ENCODE measurements around the gene SNRNP40. TPM values are rescaled to one million over a fixed set of nuclear protein-coding genes. Genes with fewer than 3 reads are reported as not detected.

The SNRNP40 gene
- total and polyA plus RNA-seq, 2 donors (not counting 3 experiments of a cell fraction or from before 2014, with no cell fraction given): 66.3 to 78.1 TPM

DNA sequence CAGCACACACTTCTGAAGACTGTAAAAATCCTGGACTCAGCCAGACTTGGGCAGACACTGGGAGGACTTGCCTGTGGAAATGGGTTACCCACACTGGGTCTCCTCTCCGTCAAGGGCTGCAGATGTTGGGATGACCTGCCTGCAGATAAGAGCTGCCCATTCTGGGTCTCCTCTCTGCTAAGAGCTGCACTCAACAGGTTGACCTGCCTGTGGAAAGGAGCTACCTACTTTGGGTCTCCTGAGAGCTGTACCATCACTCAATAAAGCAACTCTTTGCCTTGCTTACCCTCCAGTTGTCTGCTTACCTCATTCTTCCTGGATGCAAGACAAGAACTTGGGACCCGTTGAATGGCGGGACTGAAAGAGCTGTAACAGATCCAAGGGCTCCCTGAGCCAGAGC lies 28.4 kb upstream of the SNRNP40 start:
- no TSS peak for BruUV-seq (replicated peaks)
- DNase-seq (ENCODE audit: low read depth, low spot score): no peak
- H3K4me1 ChIP-seq (ENCODE audit: control insufficient read depth, extremely low read depth, insufficient read depth, low read length): no peaks in the 10 kb centered on the region
- intact Hi-C loops (cut with micrococcal nuclease): no loop called here
- dilution Hi-C loops (cut with MboI; ENCODE audit: extremely low pct_ligation_motif_present, low sequenced_read_pairs): no loop called here
- no peak overlapping the region for H3K4me2 ChIP-seq (ENCODE audit: insufficient read depth, low read length)
- no peak overlapping the region for H3K9ac ChIP-seq (replicated peaks; ENCODE audit: extremely low read depth, insufficient read depth, low read length)
- no peaks in the 10 kb centered on the region for H3K79me2 ChIP-seq (ENCODE audit: control insufficient read depth, insufficient read depth, low read length)
- CTCF ChIA-PET: no interaction called here
- peaks cover 0 to 5% of the 10 kb centered on the region in 2 experiments for H3K36me3 ChIP-seq (ENCODE audit: control insufficient read depth in 2 of 2, extremely low read depth in 1 of 2, insufficient read depth in 2 of 2, low read length in 2 of 2)
- FAIRE-seq: no peak
- H3K4me3 ChIP-seq (replicated peaks in 1 of 3; ENCODE audit: insufficient read depth in 1 of 3, low read depth in 1 of 3, low read length in 3 of 3): no peak overlapping the region
- H3K27me3 ChIP-seq (ENCODE audit: control insufficient read depth in 2 of 2, insufficient read depth in 2 of 2, low read length in 2 of 2): no peaks in the 10 kb centered on the region
- no peak overlapping the region for H3K27ac ChIP-seq (ENCODE audit: insufficient read depth, low read depth, low read length)
- H4K20me1 ChIP-seq (replicated peaks; ENCODE audit: control insufficient read depth, extremely low read depth, insufficient read depth, low read length): no peaks in the 10 kb centered on the region
- TF ChIP-seq GATA2 (IDR thresholded peaks at IDR 0.05; ENCODE audit: insufficient read depth, insufficient read length, low read depth, low read length) (no peak), FOS (IDR thresholded peaks at IDR 0.05; ENCODE audit: borderline replicate concordance, insufficient read depth, low read length) (no peak), EZH2 (IDR thresholded peaks at IDR 0.05; ENCODE audit: borderline replicate concordance, low read depth, low read length, severe bottlenecking) (no peak)
- H2AFZ ChIP-seq (ENCODE audit: low read depth, low read length): no peak overlapping the region
- POLR2A ChIA-PET: no interaction called here
- H3K9me1 ChIP-seq (replicated peaks; ENCODE audit: control insufficient read depth, extremely low read depth, insufficient read depth, low read length): no peaks in the 10 kb centered on the region
- no peaks in the 10 kb centered on the region for H3K9me3 ChIP-seq (replicated peaks; ENCODE audit: control insufficient read depth, insufficient read depth, low read length)

DNA sequence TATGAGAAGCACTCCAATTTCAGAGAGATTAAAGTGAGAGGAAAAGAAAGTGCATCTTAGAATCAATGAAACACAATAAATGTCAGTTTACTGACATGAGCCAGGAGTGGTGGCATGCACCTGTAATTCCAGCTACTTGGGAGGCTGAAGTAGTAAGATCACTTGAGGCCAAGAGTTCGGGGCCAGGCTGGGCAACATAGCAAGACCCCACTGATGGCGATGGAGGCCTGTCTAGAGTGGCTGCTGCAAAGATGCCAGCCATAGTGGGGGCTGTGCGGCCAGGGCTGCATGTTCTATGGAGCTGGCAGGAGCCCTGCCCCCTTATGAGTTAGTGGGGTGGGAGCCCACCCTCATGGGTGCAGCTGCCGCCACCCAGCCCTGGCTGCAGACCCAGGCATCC lies 27.5 kb upstream of the SNRNP40 start:
- no TSS peak for BruUV-seq (replicated peaks)
- Histone ChIP-seq H4K20me1 (replicated peaks; ENCODE audit: control insufficient read depth, extremely low read depth, insufficient read depth, low read length) (no peaks in the 10 kb centered on the region), H3K79me2 (ENCODE audit: control insufficient read depth, insufficient read depth, low read length) (no peaks in the 10 kb centered on the region), H3K9ac (replicated peaks; ENCODE audit: extremely low read depth, insufficient read depth, low read length) (no peak overlapping the region), H3K36me3 (ENCODE audit: control insufficient read depth in 2 of 2, extremely low read depth in 1 of 2, insufficient read depth in 2 of 2, low read length in 2 of 2) (peaks cover 0 to 5% of the 10 kb centered on the region in 2 experiments), H2AFZ (ENCODE audit: low read depth, low read length) (no peak overlapping the region), H3K4me3 (replicated peaks in 1 of 3; ENCODE audit: insufficient read depth in 1 of 3, low read depth in 1 of 3, low read length in 3 of 3) (no peak overlapping the region), H3K4me1 (ENCODE audit: control insufficient read depth, extremely low read depth, insufficient read depth, low read length) (no peaks in the 10 kb centered on the region), H3K27me3 (ENCODE audit: control insufficient read depth in 2 of 2, insufficient read depth in 2 of 2, low read length in 2 of 2) (no peaks in the 10 kb centered on the region), H3K4me2 (ENCODE audit: insufficient read depth, low read length) (no peak overlapping the region), H3K9me3 (replicated peaks; ENCODE audit: control insufficient read depth, insufficient read depth, low read length) (no peaks in the 10 kb centered on the region), H3K27ac (ENCODE audit: insufficient read depth, low read depth, low read length) (no peak overlapping the region), H3K9me1 (replicated peaks; ENCODE audit: control insufficient read depth, extremely low read depth, insufficient read depth, low read length) (no peaks in the 10 kb centered on the region)
- FAIRE-seq (no peak), DNase-seq (ENCODE audit: low read depth, low spot score) (no peak)
- intact Hi-C loops (cut with micrococcal nuclease): no loop called here
- ChIA-PET CTCF (no interaction called here), POLR2A (interaction anchor here (0.6 kb wide), 1 partner anchor 51 kb away, joined by 3 read pairs; no protein-coding TSS in a partner anchor)
- dilution Hi-C loops (cut with MboI; ENCODE audit: extremely low pct_ligation_motif_present, low sequenced_read_pairs): no loop called here
- TF ChIP-seq GATA2 (IDR thresholded peaks at IDR 0.05; ENCODE audit: insufficient read depth, insufficient read length, low read depth, low read length) (no peak), JUN (IDR thresholded peaks at IDR 0.05; ENCODE audit: borderline replicate concordance, insufficient read depth, insufficient read length, low read depth) (no peak), FOS (IDR thresholded peaks at IDR 0.05; ENCODE audit: borderline replicate concordance, insufficient read depth, low read length) (no peak), EZH2 (IDR thresholded peaks at IDR 0.05; ENCODE audit: borderline replicate concordance, low read depth, low read length, severe bottlenecking) (no peak), POLR2A (IDR thresholded peaks at IDR 0.05; ENCODE audit: low read depth, low read length) (no peak), POLR2AphosphoS5 (IDR thresholded peaks at IDR 0.05; ENCODE audit: insufficient read depth, low read depth, low read length) (no peak), MYC (IDR thresholded peaks at IDR 0.05; ENCODE audit: low read depth, low read length) (no peak)
- TF ChIP-seq, protein P1, sequence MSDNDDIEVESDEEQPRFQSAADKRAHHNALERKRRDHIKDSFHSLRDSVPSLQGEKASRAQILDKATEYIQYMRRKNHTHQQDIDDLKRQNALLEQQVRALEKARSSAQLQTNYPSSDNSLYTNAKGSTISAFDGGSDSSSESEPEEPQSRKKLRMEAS (IDR thresholded peaks at IDR 0.05; ENCODE audit: insufficient read depth, insufficient read length): no peak
- TF ChIP-seq, protein P2, sequence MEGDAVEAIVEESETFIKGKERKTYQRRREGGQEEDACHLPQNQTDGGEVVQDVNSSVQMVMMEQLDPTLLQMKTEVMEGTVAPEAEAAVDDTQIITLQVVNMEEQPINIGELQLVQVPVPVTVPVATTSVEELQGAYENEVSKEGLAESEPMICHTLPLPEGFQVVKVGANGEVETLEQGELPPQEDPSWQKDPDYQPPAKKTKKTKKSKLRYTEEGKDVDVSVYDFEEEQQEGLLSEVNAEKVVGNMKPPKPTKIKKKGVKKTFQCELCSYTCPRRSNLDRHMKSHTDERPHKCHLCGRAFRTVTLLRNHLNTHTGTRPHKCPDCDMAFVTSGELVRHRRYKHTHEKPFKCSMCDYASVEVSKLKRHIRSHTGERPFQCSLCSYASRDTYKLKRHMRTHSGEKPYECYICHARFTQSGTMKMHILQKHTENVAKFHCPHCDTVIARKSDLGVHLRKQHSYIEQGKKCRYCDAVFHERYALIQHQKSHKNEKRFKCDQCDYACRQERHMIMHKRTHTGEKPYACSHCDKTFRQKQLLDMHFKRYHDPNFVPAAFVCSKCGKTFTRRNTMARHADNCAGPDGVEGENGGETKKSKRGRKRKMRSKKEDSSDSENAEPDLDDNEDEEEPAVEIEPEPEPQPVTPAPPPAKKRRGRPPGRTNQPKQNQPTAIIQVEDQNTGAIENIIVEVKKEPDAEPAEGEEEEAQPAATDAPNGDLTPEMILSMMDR (IDR thresholded peaks at IDR 0.05; ENCODE audit: extremely low read depth in 1 of 2, insufficient read depth in 1 of 2, low read depth in 1 of 2, low read length in 2 of 2): no peak
